Left lung (tissue), 10 donors: ENCODE data around the gene SYNJ2. TPM values are rescaled to one million over a fixed set of nuclear protein-coding genes. Genes with fewer than 3 reads are reported as not detected.

Experiments
- ATAC-seq: fragments of 200-7000 bp; cut with Tn5 transposase; one replicate; pipeline ENCODE4 v1.9.1; 2020; ENCODE audit warnings: moderate library complexity
- DNase-seq, 4 donors: peaks; one replicate each; pipeline ENCODE4 v3.0.0-alpha.2; 2013 to 2020
- H3K27ac ChIP-seq, 2 donors: fragments of 200-600 bp; sonication (generic) in 1 of 2; one replicate each; pipeline versions ENCODE4 v1.5.0 to v1.8.0; 2020 to 2021
- H3K27me3 ChIP-seq, 2 donors: fragments of 200-600 bp; sonication (generic) in 1 of 2; one replicate each; pipeline versions ENCODE4 v1.5.0 to v1.8.0; 2020 to 2021
- H3K36me3 ChIP-seq, 2 donors: fragments of 200-600 bp; sonication (generic) in 1 of 2; one replicate each; pipeline versions ENCODE4 v1.5.0 to v1.8.0; 2020 to 2021
- H3K4me1 ChIP-seq, 2 donors: fragments of 200-600 bp; one replicate each; pipeline ENCODE4 v1.8.0; 2021
- H3K4me3 ChIP-seq, 2 donors: fragments of 200-600 bp; sonication (generic) in 1 of 2; one replicate each; pipeline versions ENCODE4 v1.5.0 to v1.8.0; 2020 to 2021; ENCODE audit warnings: mild to moderate bottlenecking in 1 of 2
- H3K9me3 ChIP-seq, 2 donors: fragments of 200-600 bp; sonication (generic) in 1 of 2; one replicate each; pipeline versions ENCODE4 v1.5.0 to v1.8.0; 2020 to 2021
- intact Hi-C, 2 donors: fragments of 100-400 bp; cut with DNase I; formaldehyde crosslinking; loops; one replicate each; pipeline versions ENCODE4 v1.11.2 to v1.14.2; 2022
- polyA plus RNA-seq, 6 donors: library from polyadenylated mRNA; unstranded; fragments of 120-200 nt; gene quantifications; one replicate each; pipeline ENCODE4 v1.2.1, GENCODE V29; 2013; ENCODE audit not compliant: insufficient read length in 6 of 6
- total RNA-seq, 2 donors: library from RNA; stranded (reverse); fragmentation: NEBNext Ultra II Directional; extraction: Animal tissue kit (Norgen Biotek cat#: 25700); gene quantifications; one replicate each; pipeline ENCODE4 v1.2.1, GENCODE V29; 2021
- TF ChIP-seq, protein P1 (sequence below), 2 donors: fragments of 200-600 bp; sonication (generic) in 1 of 2; IDR thresholded peaks; one replicate each; pipeline versions ENCODE4 v1.5.0 to v1.8.0; 2021; ENCODE audit warnings: antibody characterized with exemption in 2 of 2
- donor health status: DM: no; HTN: yes; CAD: no.
- donor health status: DM: no; HTN: no; CAD: no.

The SYNJ2 gene
- total and polyA plus RNA-seq, 8 donors, result 6.2 to 12.2 (median 7.5) TPM

DNA sequence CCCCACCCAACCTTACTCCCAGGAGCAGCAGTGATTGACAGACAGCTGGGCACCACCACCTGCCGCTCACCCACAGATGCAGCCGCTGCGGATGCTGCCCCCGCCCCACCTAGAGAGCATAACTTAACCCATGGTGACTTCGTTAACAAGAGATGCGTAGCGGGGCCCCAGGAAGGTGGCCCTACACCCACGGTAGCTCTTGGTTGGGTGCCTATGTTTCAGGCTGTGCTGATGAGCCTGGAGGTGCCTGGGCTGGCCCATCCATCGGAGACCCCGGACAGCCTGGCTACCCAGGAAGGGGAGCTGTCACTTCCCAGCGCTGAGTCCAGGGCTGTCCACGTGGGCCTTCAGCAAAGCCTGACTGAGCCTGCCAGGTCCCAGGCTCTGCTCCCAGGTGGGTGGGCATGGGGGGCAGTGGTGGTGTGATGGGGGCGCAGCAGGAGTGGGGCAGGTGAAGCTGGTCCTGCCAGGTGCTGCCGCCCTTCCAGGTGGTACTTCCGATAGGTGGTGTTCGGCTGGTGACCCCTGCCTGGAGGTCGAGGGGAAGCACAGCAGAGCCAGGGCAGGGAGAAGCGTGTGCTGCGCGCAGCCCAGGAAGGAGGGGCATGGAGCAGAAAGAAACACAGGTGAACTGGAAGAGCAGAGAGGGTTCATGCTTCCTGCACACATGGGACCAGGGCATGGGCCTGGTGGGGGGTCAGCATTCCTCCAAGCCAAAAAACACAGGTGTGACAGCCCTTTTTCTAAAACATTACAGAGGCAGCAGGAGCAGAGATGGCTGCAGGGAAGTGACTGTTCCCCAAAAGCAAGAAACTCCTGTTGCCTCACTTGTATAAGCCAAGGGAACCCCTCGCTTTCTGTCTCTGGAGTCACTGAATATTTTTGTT lies 56.9 kb downstream of the SYNJ2 start:
- Histone ChIP-seq H3K27ac (no peak overlapping the region), H3K4me3 (no peak overlapping the region), H3K27me3 (no peaks in the 10 kb centered on the region), H3K4me1 (peaks cover 0 to 33% of the 10 kb centered on the region in 2 donors), H3K36me3 (peaks cover 0 to 3% of the 10 kb centered on the region in 2 donors), H3K9me3 (no peaks in the 10 kb centered on the region)
- TF ChIP-seq, protein P1, sequence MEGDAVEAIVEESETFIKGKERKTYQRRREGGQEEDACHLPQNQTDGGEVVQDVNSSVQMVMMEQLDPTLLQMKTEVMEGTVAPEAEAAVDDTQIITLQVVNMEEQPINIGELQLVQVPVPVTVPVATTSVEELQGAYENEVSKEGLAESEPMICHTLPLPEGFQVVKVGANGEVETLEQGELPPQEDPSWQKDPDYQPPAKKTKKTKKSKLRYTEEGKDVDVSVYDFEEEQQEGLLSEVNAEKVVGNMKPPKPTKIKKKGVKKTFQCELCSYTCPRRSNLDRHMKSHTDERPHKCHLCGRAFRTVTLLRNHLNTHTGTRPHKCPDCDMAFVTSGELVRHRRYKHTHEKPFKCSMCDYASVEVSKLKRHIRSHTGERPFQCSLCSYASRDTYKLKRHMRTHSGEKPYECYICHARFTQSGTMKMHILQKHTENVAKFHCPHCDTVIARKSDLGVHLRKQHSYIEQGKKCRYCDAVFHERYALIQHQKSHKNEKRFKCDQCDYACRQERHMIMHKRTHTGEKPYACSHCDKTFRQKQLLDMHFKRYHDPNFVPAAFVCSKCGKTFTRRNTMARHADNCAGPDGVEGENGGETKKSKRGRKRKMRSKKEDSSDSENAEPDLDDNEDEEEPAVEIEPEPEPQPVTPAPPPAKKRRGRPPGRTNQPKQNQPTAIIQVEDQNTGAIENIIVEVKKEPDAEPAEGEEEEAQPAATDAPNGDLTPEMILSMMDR (IDR thresholded peaks at IDR 0.05), result no peak
- DNase-seq, result peak in 1 of 4 donors; percentile 48
- intact Hi-C loops, result no loop called here
- ATAC-seq, result no peak

DNA sequence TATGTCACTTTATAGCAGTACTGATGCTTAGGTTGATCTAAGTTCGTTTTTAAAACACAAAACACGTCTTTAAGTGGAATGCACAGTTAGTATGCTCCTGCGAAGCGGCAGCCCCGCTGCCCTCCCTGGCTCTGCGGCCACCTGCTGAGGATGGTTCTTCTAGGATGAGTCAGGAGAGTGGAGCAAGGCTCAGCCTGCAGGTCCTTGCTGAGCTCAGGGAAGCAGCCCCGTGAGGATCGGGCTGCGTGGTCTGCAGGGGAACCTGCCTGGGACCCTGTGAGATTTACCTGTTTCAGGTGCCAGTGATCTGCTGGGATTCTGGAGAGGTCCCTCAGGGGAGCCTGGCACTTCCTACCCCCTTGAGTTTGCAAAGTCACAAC lies 57.5 kb downstream of the SYNJ2 start:
- DNase-seq (no peak), ATAC-seq (no peak)
- peaks cover 0 to 9% of the 10 kb centered on the region in 2 donors for H3K36me3 ChIP-seq
- H3K4me3 ChIP-seq, result no peak overlapping the region
- H3K27ac ChIP-seq, result no peak overlapping the region
- intact Hi-C loops, result no loop called here
- no peaks in the 10 kb centered on the region for H3K9me3 ChIP-seq
- H3K27me3 ChIP-seq, result no peaks in the 10 kb centered on the region
- TF ChIP-seq, protein P1 (IDR thresholded peaks at IDR 0.05), result no peak
- H3K4me1 ChIP-seq, result peaks cover 0 to 33% of the 10 kb centered on the region in 2 donors

DNA sequence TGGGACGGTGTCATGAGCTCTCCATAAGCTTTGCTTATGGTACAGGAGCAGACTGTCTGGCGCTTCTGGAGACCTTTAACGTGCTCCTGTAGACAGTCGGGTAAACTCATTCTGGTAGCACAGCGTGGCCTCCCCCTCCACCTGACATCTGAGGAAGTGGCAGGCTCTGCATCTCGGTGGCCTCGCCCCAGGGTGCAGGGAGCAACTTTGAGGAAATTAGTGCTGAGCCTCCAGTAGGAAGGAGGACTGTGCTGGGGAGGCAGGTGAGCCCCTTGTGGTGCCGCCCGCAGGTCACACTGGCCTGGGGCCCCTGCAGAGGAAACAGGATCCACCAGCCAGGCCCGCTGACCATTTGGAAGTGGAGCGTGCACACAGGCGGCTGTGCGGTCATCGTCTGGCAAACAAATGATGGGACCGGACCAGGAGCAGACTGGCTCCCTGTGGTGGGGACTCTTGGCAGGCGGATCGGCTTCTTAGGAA lies 57.9 kb downstream of the SYNJ2 start:
- intact Hi-C loops, result no loop called here
- no peaks in the 10 kb centered on the region for H3K9me3 ChIP-seq
- no peaks in the 10 kb centered on the region for H3K27me3 ChIP-seq
- TF ChIP-seq, protein P1 (IDR thresholded peaks at IDR 0.05), result no peak
- DNase-seq (no peak), ATAC-seq (no peak)
- H3K4me1 ChIP-seq, result peaks cover 0 to 33% of the 10 kb centered on the region in 2 donors
- H3K36me3 ChIP-seq, result peaks cover 0 to 13% of the 10 kb centered on the region in 2 donors
- H3K27ac ChIP-seq, result peak overlapping the region in 1 of 2 donors; percentile 10
- H3K4me3 ChIP-seq, result no peak overlapping the region

DNA sequence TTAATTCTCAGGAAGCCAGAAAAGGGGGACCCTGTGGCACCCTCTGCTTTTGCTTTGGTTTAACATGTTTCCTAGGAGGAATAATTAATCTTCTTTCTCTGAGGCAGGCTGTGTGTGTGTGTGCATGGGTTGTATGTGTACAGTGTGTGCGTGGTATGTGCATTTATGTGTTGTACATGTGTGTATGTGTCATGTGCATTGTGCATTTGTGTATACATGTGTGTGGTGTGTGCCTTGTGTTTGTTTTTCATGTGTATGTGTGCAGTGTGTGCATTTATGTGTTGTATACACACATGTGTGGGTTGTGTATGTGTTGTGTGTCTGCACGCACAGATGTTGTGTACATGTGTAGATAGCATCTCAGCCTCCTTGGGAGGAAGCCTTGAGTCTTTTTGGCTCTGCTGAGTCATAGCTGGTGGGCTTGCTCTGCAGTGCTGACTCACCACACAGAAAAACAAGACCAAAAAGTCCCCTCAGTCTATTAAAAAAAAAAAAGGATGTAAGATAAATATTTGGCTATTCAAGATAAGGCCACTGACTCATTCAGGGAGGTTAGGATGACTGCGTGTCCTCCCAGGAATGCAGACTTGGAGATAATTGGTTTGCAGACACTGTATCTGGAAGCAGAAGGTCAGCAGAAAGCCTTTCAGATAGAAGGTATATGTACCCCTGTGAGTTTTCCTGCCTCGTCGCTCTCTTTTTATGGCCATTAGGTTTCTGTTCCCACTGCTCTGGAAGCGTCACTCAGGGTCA lies 58.6 kb downstream of the SYNJ2 start:
- Histone ChIP-seq H3K4me1 (peaks cover 0 to 33% of the 10 kb centered on the region in 2 donors), H3K36me3 (peaks cover 0 to 13% of the 10 kb centered on the region in 2 donors), H3K4me3 (no peak overlapping the region), H3K27me3 (no peaks in the 10 kb centered on the region), H3K9me3 (no peaks in the 10 kb centered on the region), H3K27ac (peak overlapping the region in 1 of 2 donors; percentile 10)
- intact Hi-C loops, result no loop called here
- TF ChIP-seq, protein P1 (IDR thresholded peaks at IDR 0.05), result no peak
- ATAC-seq, result peak; percentile 74
- DNase-seq, result peak in 1 of 4 donors; percentile 35
